Heart right ventricle (tissue), 16 donors: Measurements from ENCODE around the gene BCAP29. TPM values are rescaled to one million over a fixed set of nuclear protein-coding genes. Genes with fewer than 3 reads are reported as not detected.
"Not testable (repeated sequence)": the region's sequence is repeated elsewhere in the genome, so short reads cannot be mapped to it uniquely, and the experiment has no call there.

Experiments
- ATAC-seq, 8 donors: fragments of 200-7000 bp; cut with Tn5 transposase; one replicate each; pipeline ENCODE4 v1.9.1; 2020; ENCODE audit warnings: mild to moderate bottlenecking in 8 of 8, moderate library complexity in 8 of 8, moderate number of reproducible peaks in 1 of 8
- DNase-seq, 2 donors: peaks; one replicate each; pipeline ENCODE4 v3.0.0-alpha.2; 2020
- H3K27ac ChIP-seq, 10 donors: fragments of 200-600 bp; sonication (generic) in 2 of 10; one replicate each; pipeline versions ENCODE4 v1.5.0 to v1.8.0; 2020 to 2022; ENCODE audit warnings: mild to moderate bottlenecking in 3 of 10
- H3K27me3 ChIP-seq, 7 donors: fragments of 200-600 bp; one replicate each; pipeline ENCODE4 v1.8.0; 2021 to 2022; ENCODE audit warnings: mild to moderate bottlenecking in 2 of 7
- H3K36me3 ChIP-seq, 9 donors: fragments of 200-600 bp; sonication (generic) in 1 of 9; one replicate each; pipeline versions ENCODE4 v1.5.0 to v1.8.0; 2020 to 2022; ENCODE audit warnings: mild to moderate bottlenecking in 2 of 9
- H3K4me1 ChIP-seq, 9 donors: fragments of 200-600 bp; sonication (generic) in 1 of 9; one replicate each; pipeline versions ENCODE4 v1.5.0 to v1.8.0; 2020 to 2022; ENCODE audit warnings: mild to moderate bottlenecking in 4 of 9
- H3K4me3 ChIP-seq, 10 donors: fragments of 200-600 bp; sonication (generic) in 2 of 10; one replicate each; pipeline versions ENCODE4 v1.5.0 to v1.8.0; 2020 to 2022; ENCODE audit warnings: mild to moderate bottlenecking in 7 of 10, moderate library complexity in 2 of 10
- H3K9me3 ChIP-seq, 11 donors: fragments of 200-600 bp in 10 of 11; sonication (generic) in 2 of 11; one replicate each; pipeline versions ENCODE4 v1.5.0 to v1.8.0; 2013 to 2022; ENCODE audit warnings: mild to moderate bottlenecking in 2 of 11, control low read depth in 1 of 11, moderate library complexity in 1 of 11
- CTCF ChIP-seq, 9 donors: fragments of 200-600 bp; sonication (generic) in 2 of 9; IDR thresholded peaks; one replicate each; pipeline versions ENCODE4 v1.5.0 to v1.8.0; 2021 to 2022; ENCODE audit warnings: antibody characterized with exemption in 9 of 9, mild to moderate bottlenecking in 5 of 9, moderate library complexity in 1 of 9
- WGBS, 2 donors: extraction: QIAGEN DNeasy Blood & Tissue Kit; methylation state at CpG; one replicate each; pipeline ENCODE4 v1.1.7; 2013; ENCODE audit warnings: inconsistent platforms in 1 of 2; 5-methylcytosine and 5-hydroxymethylcytosine counted together
- intact Hi-C, 10 donors: fragments of 100-400 bp; cut with DNase I; formaldehyde crosslinking; loops; one replicate each; pipeline versions ENCODE4 v1.11.1 to v1.14.2; 2022
- polyA plus RNA-seq, 2 donors: library from polyadenylated mRNA; stranded (reverse); fragments of 200-250 nt; gene quantifications; one replicate each; pipeline ENCODE4 v1.2.3, GENCODE V29; 2013
- total RNA-seq, 10 donors: library from RNA; stranded (reverse); fragmentation: NEBNext Ultra II Directional in 3 of 10; extraction: Animal tissue kit (Norgen Biotek cat#: 25700) in 3 of 10; gene quantifications; one replicate each; pipeline versions ENCODE4 v1.2.1 to v1.2.4, GENCODE V29; 2021 to 2023
- donor health status: Arrhythmogenic right ventricular cardiomyopathy.
- donor health status: ischemic (EF 13 %, LVEDD 7.1; RV severe dilation, severe dysfunction).
- donor health status: healthy with polysubstance abuse.
- donor health status: DM: no; HTN: yes; CAD: no.
- donor health status: DM: no; HTN: no; CAD: no.
- donor health status: ischemic (EF 25% LVEDD 6.9; RV normal size, moderate dysfunction).
- donor health status: ischemic (EF 25% LVEDD 5.7; RV mildly dilated, moderate dysfunction).
- donor health status: healthy.
- donor health status: DM: yes; HTN: yes; CAD: no.
- donor health status: Ischemic cardiomyopathy.
- donor health status: ischemic (EF 35%, LVEDD 5.7; RV mildly dilated, moderate dysfunction).
- donor health status: nonischemic (EF 11% LVEDD 7.7; RV severe dilation, severe dysfunction).
- donor health status: DM: yes; HTN: yes; CAD: no.
- donor health status: PGD.
- donor health status: ischemic (EF 29% LVEDD 5.4; RV normal size, mild dysfunction).
- donor health status: nonischemic (EF 23%, LVEDD 6.1; RV moderate dilation, normal function).

The BCAP29 gene
- total and polyA plus RNA-seq, 12 donors, result 62.7 to 141 (median 111) TPM

- intact Hi-C loops, result no loop called here
- Histone ChIP-seq H3K4me3 (no peak overlapping the region), H3K9me3 (peaks cover 0 to 4% (median 0%) of the 10 kb centered on the region in 11 donors), H3K36me3 (peaks cover 0 to 32% (median 0%) of the 10 kb centered on the region in 9 donors), H3K27ac (no peak overlapping the region), H3K27me3 (no peaks in the 10 kb centered on the region), H3K4me1 (no peaks in the 10 kb centered on the region)
- WGBS, 2 donors, result 96% methylated on average over 12 of the region's 12 CpGs
- no peak for TF ChIP-seq CTCF (IDR thresholded peaks at IDR 0.05)
- no peak for DNase-seq
- ATAC-seq, result no peak
Measured at GRCh38 chr7:107631588-107632491, 51.8 kb downstream of the BCAP29 start.

DNA sequence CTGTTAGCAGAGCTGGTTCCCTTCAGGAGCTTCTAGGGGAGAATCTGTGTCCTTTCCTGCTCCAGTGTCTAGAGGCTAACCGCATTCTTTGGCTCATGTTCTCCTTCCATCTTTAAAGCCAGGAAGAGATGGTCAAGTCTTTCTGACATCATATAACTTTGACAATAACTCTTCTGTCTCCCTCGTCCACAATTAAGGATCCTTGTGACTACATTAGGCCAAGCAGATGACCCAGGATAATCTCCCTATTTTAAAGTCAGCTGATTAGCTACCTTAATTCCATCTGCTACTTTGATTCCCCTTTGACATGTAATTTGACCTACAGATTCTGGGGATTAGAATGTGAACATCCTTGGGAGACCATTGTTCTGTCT is 52.4 kb downstream of the BCAP29 start:
- no peaks in the 10 kb centered on the region for H3K27me3 ChIP-seq
- H3K36me3 ChIP-seq, result peaks cover 0 to 32% (median 0%) of the 10 kb centered on the region in 9 donors
- no peaks in the 10 kb centered on the region for H3K9me3 ChIP-seq
- no peak for TF ChIP-seq CTCF (IDR thresholded peaks at IDR 0.05)
- no peaks in the 10 kb centered on the region for H3K4me1 ChIP-seq
- DNase-seq, result no peak
- no peak overlapping the region for H3K4me3 ChIP-seq
- WGBS, 2 donors, result 95 to 97% methylated on average over 2 of the region's 2 CpGs
- no peak overlapping the region for H3K27ac ChIP-seq
- no peak for ATAC-seq
- intact Hi-C loops, result no loop called here

GRCh38 chr7:107638594-107638993 is 58.5 kb downstream of the BCAP29 start:
- intact Hi-C loops, result no loop called here
- Histone ChIP-seq H3K4me3 (no peak overlapping the region), H3K4me1 (peaks cover 0 to under 1% (median 0%) of the 10 kb centered on the region in 9 donors), H3K9me3 (no peaks in the 10 kb centered on the region), H3K27ac (no peak overlapping the region), H3K36me3 (no peaks in the 10 kb centered on the region), H3K27me3 (no peaks in the 10 kb centered on the region)
- DNase-seq (no peak), ATAC-seq (no peak)
- TF ChIP-seq CTCF (IDR thresholded peaks at IDR 0.05), result no peak
- 89 to 92% methylated on average over 1 of the region's 1 CpG for WGBS, 2 donors

DNA sequence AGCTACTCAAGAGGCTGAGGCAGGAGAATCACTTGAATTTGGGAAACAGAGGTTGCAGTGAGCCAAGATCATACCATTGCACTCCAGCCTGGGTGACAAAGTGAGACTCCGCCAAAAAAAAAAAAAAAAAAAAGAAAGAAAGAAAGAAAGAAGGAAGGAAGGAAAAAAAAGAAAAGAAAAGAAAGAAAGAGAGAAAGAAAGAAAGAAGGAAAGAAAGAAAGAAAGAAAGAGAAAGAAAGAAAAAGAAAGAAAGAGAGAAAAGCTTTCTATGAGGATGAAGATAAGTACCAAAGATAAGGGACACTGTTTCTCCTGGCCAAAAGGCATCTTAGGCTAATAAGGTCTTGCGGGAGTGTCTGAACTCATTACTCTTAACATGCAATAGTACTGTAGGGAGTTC is 59.0 kb downstream of the BCAP29 start:
- H3K4me3 ChIP-seq, H3K27ac ChIP-seq, H3K4me1 ChIP-seq, ATAC-seq, H3K9me3 ChIP-seq, H3K36me3 ChIP-seq, DNase-seq, H3K27me3 ChIP-seq, intact Hi-C loops: not testable (repeated sequence)
- WGBS, 2 donors, result 94 to 96% methylated on average over 2 of the region's 2 CpGs

GRCh38 chr7:107641676-107642075 is 61.6 kb downstream of the BCAP29 start:
- TF ChIP-seq CTCF (IDR thresholded peaks at IDR 0.05), result no peak
- no peaks in the 10 kb centered on the region for H3K9me3 ChIP-seq
- no peak for DNase-seq
- H3K27me3 ChIP-seq, result no peaks in the 10 kb centered on the region
- no peak for ATAC-seq
- H3K27ac ChIP-seq, result no peak overlapping the region
- intact Hi-C loops, result no loop called here
- 81 to 86% methylated on average over 1 of the region's 1 CpG for WGBS, 2 donors
- H3K4me1 ChIP-seq, result peaks cover 0 to 17% (median 0%) of the 10 kb centered on the region in 9 donors
- no peak overlapping the region for H3K4me3 ChIP-seq
- no peaks in the 10 kb centered on the region for H3K36me3 ChIP-seq
